ENCODE data around the gene KRTAP10-6.
"Not testable (repeated sequence)": the region's sequence is repeated elsewhere in the genome, so short reads cannot be mapped to it uniquely, and the experiment has no call there.

The KRTAP10-6 gene

GRCh38 chr21:44592446-44593311, at the start of gene KRTAP10-6:
TSS of gene KRTAP10-6 (minus strand) at chr21:44592505. CDS start at chr21:44592484, 21 bp downstream.
- DNase-seq (ENCODE audit: extremely low read depth, low read depth), result no peak
- TF ChIP-seq, protein P1, sequence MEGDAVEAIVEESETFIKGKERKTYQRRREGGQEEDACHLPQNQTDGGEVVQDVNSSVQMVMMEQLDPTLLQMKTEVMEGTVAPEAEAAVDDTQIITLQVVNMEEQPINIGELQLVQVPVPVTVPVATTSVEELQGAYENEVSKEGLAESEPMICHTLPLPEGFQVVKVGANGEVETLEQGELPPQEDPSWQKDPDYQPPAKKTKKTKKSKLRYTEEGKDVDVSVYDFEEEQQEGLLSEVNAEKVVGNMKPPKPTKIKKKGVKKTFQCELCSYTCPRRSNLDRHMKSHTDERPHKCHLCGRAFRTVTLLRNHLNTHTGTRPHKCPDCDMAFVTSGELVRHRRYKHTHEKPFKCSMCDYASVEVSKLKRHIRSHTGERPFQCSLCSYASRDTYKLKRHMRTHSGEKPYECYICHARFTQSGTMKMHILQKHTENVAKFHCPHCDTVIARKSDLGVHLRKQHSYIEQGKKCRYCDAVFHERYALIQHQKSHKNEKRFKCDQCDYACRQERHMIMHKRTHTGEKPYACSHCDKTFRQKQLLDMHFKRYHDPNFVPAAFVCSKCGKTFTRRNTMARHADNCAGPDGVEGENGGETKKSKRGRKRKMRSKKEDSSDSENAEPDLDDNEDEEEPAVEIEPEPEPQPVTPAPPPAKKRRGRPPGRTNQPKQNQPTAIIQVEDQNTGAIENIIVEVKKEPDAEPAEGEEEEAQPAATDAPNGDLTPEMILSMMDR (IDR thresholded peaks at IDR 0.05; ENCODE audit: low read depth, low read length, missing control alignments), result no peak
- no peak within 1 kb of the TSS for H3K4me3 ChIP-seq (replicated peaks; ENCODE audit: low read depth, low read length)

GRCh38 chr21:44640761-44641160, 48.5 kb upstream of the KRTAP10-6 start:
- H3K4me3 ChIP-seq (replicated peaks; ENCODE audit: low read depth, low read length), result no peak overlapping the region
- no peak for DNase-seq (ENCODE audit: extremely low read depth, low read depth)
- TF ChIP-seq, protein P1 (IDR thresholded peaks at IDR 0.05; ENCODE audit: low read depth, low read length, missing control alignments), result no peak

- TF ChIP-seq, protein P1 (IDR thresholded peaks at IDR 0.05; ENCODE audit: low read depth, low read length, missing control alignments), result no peak
- H3K4me3 ChIP-seq (replicated peaks; ENCODE audit: low read depth, low read length), result no peak overlapping the region
- DNase-seq (ENCODE audit: extremely low read depth, low read depth), result no peak
These were observed 47.0 kb upstream of the KRTAP10-6 start for GRCh38 chr21:44639331-44639655.

- not testable (repeated sequence) for DNase-seq (ENCODE audit: extremely low read depth, low read depth); H3K4me3 ChIP-seq (replicated peaks; ENCODE audit: low read depth, low read length)
These were observed 46.4 kb upstream of the KRTAP10-6 start for GRCh38 chr21:44638506-44639330.

DNA sequence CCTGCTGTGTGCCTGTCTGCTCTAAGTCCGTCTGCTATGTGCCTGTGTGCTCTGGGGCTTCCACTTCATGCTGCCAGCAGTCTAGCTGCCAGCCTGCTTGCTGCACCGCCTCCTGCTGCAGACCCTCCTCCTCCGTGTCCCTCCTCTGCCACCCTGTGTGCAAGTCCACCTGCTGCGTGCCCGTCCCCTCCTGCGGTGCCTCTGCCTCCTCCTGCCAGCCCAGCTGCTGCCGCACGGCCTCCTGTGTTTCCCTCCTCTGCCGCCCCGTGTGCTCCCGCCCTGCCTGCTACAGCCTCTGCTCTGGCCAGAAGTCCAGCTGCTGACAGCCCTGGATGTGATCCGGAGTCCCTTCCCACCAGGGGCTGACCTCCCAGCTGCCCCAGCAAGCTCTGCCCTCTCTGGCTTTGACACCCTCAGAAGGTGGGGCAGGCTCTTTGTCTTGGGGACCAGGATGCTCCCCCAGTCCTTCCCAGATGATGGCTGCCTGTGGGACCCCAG, 45.6 kb upstream of the KRTAP10-6 start:
- H3K4me3 ChIP-seq (replicated peaks; ENCODE audit: low read depth, low read length); DNase-seq (ENCODE audit: extremely low read depth, low read depth): not testable (repeated sequence)

DNA sequence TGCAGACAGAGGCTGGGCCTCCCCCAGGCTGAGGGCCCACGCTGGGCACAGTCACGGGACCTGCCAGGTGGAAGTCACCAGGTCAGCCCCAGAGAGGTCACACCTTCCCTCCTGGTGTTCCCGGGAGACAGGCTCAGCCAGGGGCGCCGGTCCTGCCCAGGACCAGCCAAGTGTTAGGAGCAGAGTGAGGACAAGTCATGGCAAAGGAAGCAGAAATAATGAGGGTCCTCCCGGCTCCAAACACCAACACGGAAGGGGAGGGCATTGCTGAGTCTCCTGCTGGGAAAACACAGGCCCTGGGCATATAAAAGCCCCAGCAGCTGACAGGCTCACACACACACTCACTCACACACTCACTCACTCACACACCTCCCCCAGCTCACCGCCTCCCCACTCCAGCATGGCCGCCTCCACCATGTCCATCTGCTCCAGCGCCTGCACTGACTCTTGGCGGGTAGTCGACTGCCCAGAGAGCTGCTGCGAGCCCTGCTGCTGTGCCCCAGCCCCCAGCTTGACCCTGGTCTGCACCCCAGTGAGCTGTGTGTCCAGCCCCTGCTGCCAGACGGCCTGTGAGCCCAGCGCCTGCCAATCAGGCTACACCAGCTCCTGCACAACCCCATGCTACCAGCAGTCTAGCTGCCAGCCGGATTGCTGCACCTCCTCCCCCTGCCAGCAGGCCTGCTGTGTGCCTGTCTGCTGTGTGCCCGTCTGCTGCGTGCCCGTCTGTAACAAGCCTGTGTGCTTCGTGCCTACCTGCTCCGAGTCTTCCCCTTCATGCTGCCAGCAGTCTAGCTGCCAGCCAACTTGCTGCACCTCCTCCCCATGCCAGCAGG, 44.9 kb upstream of the KRTAP10-6 start, which contains the start of gene KRTAP10-10:
KRTAP10-10 (plus strand) TSS at position 339 of the 833 bp plus-strand sequence; CDS start at position 401, 62 bp downstream.
- DNase-seq (ENCODE audit: extremely low read depth, low read depth), result no peak
- TF ChIP-seq, protein P1 (IDR thresholded peaks at IDR 0.05; ENCODE audit: low read depth, low read length, missing control alignments), result no peak
- H3K4me3 ChIP-seq (replicated peaks; ENCODE audit: low read depth, low read length), result no peak within 1 kb of the TSS

DNA sequence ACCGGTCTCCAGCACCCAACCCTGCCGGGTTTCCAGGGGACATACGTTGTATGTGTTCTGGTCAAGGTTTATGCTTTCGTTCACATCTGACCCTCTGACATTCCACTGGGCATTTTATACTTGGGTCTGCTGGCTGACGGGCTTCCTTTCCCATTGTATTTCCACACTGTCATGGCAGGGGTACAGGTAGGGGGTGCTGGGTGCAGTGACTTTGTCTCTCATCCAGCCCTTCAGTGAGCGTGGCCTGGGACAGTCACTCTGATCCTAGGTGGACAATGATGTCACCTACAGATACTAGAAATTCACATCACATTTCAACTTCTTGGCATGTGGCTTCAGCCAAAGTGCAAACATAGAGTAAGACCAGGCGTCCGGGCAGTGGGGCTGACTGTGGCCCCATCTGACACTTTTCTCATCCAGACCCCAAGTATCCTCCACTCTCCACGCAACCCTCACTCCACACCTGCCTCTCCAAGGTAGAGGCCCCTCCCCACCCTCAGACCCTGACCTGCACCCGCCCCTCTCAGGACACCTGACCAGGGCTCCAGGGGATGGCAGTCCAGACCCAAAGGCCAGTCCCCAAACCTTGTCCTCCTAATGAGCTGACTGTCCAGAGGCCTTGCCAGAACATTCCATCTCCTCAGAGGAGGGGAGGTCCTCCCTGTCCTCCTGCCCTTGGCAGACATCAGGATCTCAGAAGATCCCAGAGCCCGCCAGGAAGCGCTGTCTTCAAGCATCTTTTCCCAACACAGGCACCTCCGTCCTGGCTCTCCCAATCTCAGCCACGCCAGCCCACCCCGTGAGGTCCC, 44.1 kb upstream of the KRTAP10-6 start:
- DNase-seq (ENCODE audit: extremely low read depth, low read depth), result no peak
- TF ChIP-seq, protein P1 (IDR thresholded peaks at IDR 0.05; ENCODE audit: low read depth, low read length, missing control alignments), result no peak
- H3K4me3 ChIP-seq (replicated peaks; ENCODE audit: low read depth, low read length), result no peak overlapping the region

Measured in HFF-Myc (cell line).